Aorta (tissue), 5 donors: ENCODE data around the gene BGLAP. TPM values are rescaled to one million over a fixed set of nuclear protein-coding genes. Genes with fewer than 3 reads are reported as not detected.

Experiments
- ATAC-seq: fragments of 200-7000 bp; cut with Tn5 transposase; one replicate; pipeline ENCODE4 v1.9.1; 2022; ENCODE audit warnings: moderate library complexity; ENCODE audit not compliant: low FRiP score
- DNase-seq, 2 donors: peaks; one replicate each; pipeline ENCODE4 v3.0.0-alpha.2; 2020
- H3K27ac ChIP-seq, 2 donors: one replicate each; pipeline ENCODE4 v1.5.1; 2013; ENCODE audit warnings: low read length in 2 of 2, mild to moderate bottlenecking in 2 of 2, moderate library complexity in 2 of 2, control low read depth in 1 of 2, inconsistent platforms in 1 of 2, low read depth in 1 of 2
- H3K27me3 ChIP-seq, 2 donors: one replicate each; pipeline ENCODE4 v1.6.1; 2013; ENCODE audit warnings: control low read depth in 1 of 2, low read length in 1 of 2, mild to moderate bottlenecking in 1 of 2, moderate library complexity in 1 of 2; ENCODE audit not compliant: insufficient read depth in 2 of 2, control insufficient read depth in 1 of 2
- H3K36me3 ChIP-seq, 2 donors: one replicate each; pipeline ENCODE4 v1.6.1; 2013; ENCODE audit warnings: control low read depth in 1 of 2, low read length in 1 of 2, mild to moderate bottlenecking in 1 of 2; ENCODE audit not compliant: insufficient read depth in 2 of 2, control insufficient read depth in 1 of 2
- H3K4me1 ChIP-seq, 2 donors: one replicate each; pipeline ENCODE4 v1.6.1; 2013; ENCODE audit warnings: low read length in 2 of 2, control low read depth in 1 of 2, mild to moderate bottlenecking in 1 of 2, moderate library complexity in 1 of 2; ENCODE audit not compliant: insufficient read depth in 2 of 2, control insufficient read depth in 1 of 2
- H3K4me3 ChIP-seq, 2 donors: one replicate each; pipeline ENCODE4 v1.5.1; 2013; ENCODE audit warnings: low read length in 2 of 2, control low read depth in 1 of 2, mild to moderate bottlenecking in 1 of 2
- H3K9me3 ChIP-seq: one replicate; pipeline ENCODE4 v1.6.1; 2013; ENCODE audit warnings: mild to moderate bottlenecking, low read length; ENCODE audit not compliant: control insufficient read depth
- WGBS, 2 donors: extraction: QIAGEN DNeasy Blood & Tissue Kit; methylation state at CpG; one replicate each; pipeline ENCODE4 v1.1.7; 2013; 5-methylcytosine and 5-hydroxymethylcytosine counted together
- intact Hi-C, 2 donors: fragments of 100-400 bp; cut with DNase I; formaldehyde crosslinking; loops; one replicate each; pipeline versions ENCODE4 v1.14.2 to v1.15.0; 2022
- polyA plus RNA-seq, 2 donors: library from polyadenylated mRNA; stranded (reverse); fragments of 200-250 nt; gene quantifications; one replicate each; pipeline ENCODE4 v1.2.3, GENCODE V29; 2013
- total RNA-seq, 2 donors: library from RNA; stranded (reverse); fragmentation: NEBNext Ultra II Directional; extraction: Animal tissue kit (Norgen Biotek cat#: 25700); gene quantifications; one replicate each; pipeline ENCODE4 v1.2.1, GENCODE V29; 2021
- donor health status: healthy with polysubstance abuse.
- donor health status: Bipolar disorder and iron deficiency.
- donor health status: DM: no; HTN: no; CAD: no.
- donor health status: DM: no; HTN: no; CAD: no.
- donor health status: DM: yes; HTN: yes; CAD: no.

BGLAP gene
- total and polyA plus RNA-seq, 4 donors: 1.9 to 2.9 TPM; not detected in 2

- WGBS, 2 donors: 91 to 94% methylated on average over 2 of the region's 2 CpGs
- intact Hi-C loops: no loop called here
- DNase-seq (peak in 1 of 2 donors; percentile 8), ATAC-seq (no peak)
- H3K27ac ChIP-seq: no peak overlapping the region
- no peaks in the 10 kb centered on the region for H3K4me1 ChIP-seq
- H3K9me3 ChIP-seq: no peaks in the 10 kb centered on the region
- H3K36me3 ChIP-seq: peaks cover 11 to 29% of the 10 kb centered on the region in 2 donors
- no peaks in the 10 kb centered on the region for H3K27me3 ChIP-seq
- H3K4me3 ChIP-seq: no peak overlapping the region
Observed at GRCh38 chr1:156257711-156258110, 15.7 kb downstream of the BGLAP start.

- 95 to 97% methylated on average over 8 of the region's 8 CpGs for WGBS, 2 donors
- Histone ChIP-seq H3K36me3 (peaks cover 11 to 27% of the 10 kb centered on the region in 2 donors), H3K4me1 (no peaks in the 10 kb centered on the region), H3K9me3 (no peaks in the 10 kb centered on the region), H3K27me3 (no peaks in the 10 kb centered on the region), H3K4me3 (no peak overlapping the region), H3K27ac (no peak overlapping the region)
- intact Hi-C loops: no loop called here
- DNase-seq (no peak), ATAC-seq (no peak)
Observed at GRCh38 chr1:156258859-156259258, 16.9 kb downstream of the BGLAP start.

- Histone ChIP-seq H3K9me3 (no peaks in the 10 kb centered on the region), H3K4me3 (no peak overlapping the region), H3K4me1 (no peaks in the 10 kb centered on the region), H3K36me3 (peaks cover 11 to 27% of the 10 kb centered on the region in 2 donors), H3K27ac (no peak overlapping the region), H3K27me3 (no peaks in the 10 kb centered on the region)
- DNase-seq: no peak
- WGBS, 2 donors: 76 to 81% methylated on average over 3 of the region's 3 CpGs
- no peak for ATAC-seq
- intact Hi-C loops: no loop called here
Observed at GRCh38 chr1:156259805-156260204, 17.8 kb downstream of the BGLAP start.

GRCh38 chr1:156260896-156261295, 18.9 kb downstream of the BGLAP start:
- WGBS, 2 donors: 91 to 95% methylated on average over 2 of the region's 2 CpGs
- Histone ChIP-seq H3K4me3 (no peak overlapping the region), H3K27me3 (no peaks in the 10 kb centered on the region), H3K36me3 (peaks cover 10 to 30% of the 10 kb centered on the region in 2 donors), H3K27ac (no peak overlapping the region), H3K9me3 (no peaks in the 10 kb centered on the region), H3K4me1 (no peaks in the 10 kb centered on the region)
- intact Hi-C loops: no loop called here
- no peak for DNase-seq
- no peak for ATAC-seq

GRCh38 chr1:156262461-156263287, 20.7 kb downstream of the BGLAP start:
- ATAC-seq: no peak
- Histone ChIP-seq H3K9me3 (no peaks in the 10 kb centered on the region), H3K27ac (no peak overlapping the region)

GRCh38 chr1:156263288-156263655, 21.3 kb downstream of the BGLAP start:
- ATAC-seq (no peak), DNase-seq (no peak)
- Histone ChIP-seq H3K4me1 (no peaks in the 10 kb centered on the region), H3K9me3 (no peaks in the 10 kb centered on the region), H3K27ac (no peak overlapping the region), H3K4me3 (no peak overlapping the region), H3K27me3 (no peaks in the 10 kb centered on the region), H3K36me3 (peaks cover 11 to 42% of the 10 kb centered on the region in 2 donors)
- WGBS, 2 donors: 83 to 89% methylated on average over 9 of the region's 9 CpGs
- intact Hi-C loops: no loop called here

More at GRCh38 chr1:156262461-156263287, 20.7 kb downstream of the BGLAP start:
- H3K4me3 ChIP-seq: no peak overlapping the region
- no peaks in the 10 kb centered on the region for H3K27me3 ChIP-seq
- 71% methylated on average over 9 of the region's 9 CpGs for WGBS, 2 donors
- intact Hi-C loops: no loop called here
- DNase-seq: peak in 1 of 2 donors; percentile 57
- peaks cover 9 to 42% of the 10 kb centered on the region in 2 donors for H3K36me3 ChIP-seq
- no peaks in the 10 kb centered on the region for H3K4me1 ChIP-seq

- no peak for ATAC-seq
- intact Hi-C loops: no loop called here
- no peaks in the 10 kb centered on the region for H3K9me3 ChIP-seq
- H3K4me3 ChIP-seq: no peak overlapping the region
- H3K27ac ChIP-seq: no peak overlapping the region
- no peaks in the 10 kb centered on the region for H3K27me3 ChIP-seq
- WGBS, 2 donors: 89 to 90% methylated on average over 13 of the region's 13 CpGs
- H3K4me1 ChIP-seq: no peaks in the 10 kb centered on the region
- H3K36me3 ChIP-seq: peaks cover 6 to 33% of the 10 kb centered on the region in 2 donors
- no peak for DNase-seq
Observed at GRCh38 chr1:156266051-156266450, 24.1 kb downstream of the BGLAP start.

- DNase-seq (no peak), ATAC-seq (no peak)
- H3K9me3 ChIP-seq: no peaks in the 10 kb centered on the region
- intact Hi-C loops: no loop called here
- no peak overlapping the region for H3K4me3 ChIP-seq
- H3K27me3 ChIP-seq: no peaks in the 10 kb centered on the region
- no peaks in the 10 kb centered on the region for H3K4me1 ChIP-seq
- no peak overlapping the region for H3K27ac ChIP-seq
- 70 to 71% methylated on average over 4 of the region's 4 CpGs for WGBS, 2 donors
- H3K36me3 ChIP-seq: peaks cover 9 to 36% of the 10 kb centered on the region in 2 donors
Observed at GRCh38 chr1:156268336-156268735, 26.4 kb downstream of the BGLAP start.

GRCh38 chr1:156270314-156270713, 28.3 kb downstream of the BGLAP start:
- WGBS, 2 donors: 90 to 94% methylated on average over 3 of the region's 3 CpGs
- Histone ChIP-seq H3K27ac (no peak overlapping the region), H3K4me1 (no peaks in the 10 kb centered on the region), H3K36me3 (peaks cover 12 to 44% of the 10 kb centered on the region in 2 donors), H3K4me3 (no peak overlapping the region), H3K9me3 (no peaks in the 10 kb centered on the region), H3K27me3 (no peaks in the 10 kb centered on the region)
- DNase-seq: no peak
- ATAC-seq: no peak
- intact Hi-C loops: no loop called here
